Endothelial cell of hepatic sinusoid (primary cell): ENCODE data around the gene CDH8.

Experiments used
- in situ Hi-C: cut with HindIII; loops from 2 replicates; pipeline ENCODE4 v1.10.0; 2017; ENCODE audit warnings: low sequenced_read_pairs

CDH8 gene

GRCh38 chr16:62033065-62033464 lies 3.2 kb downstream of the CDH8 start:
- in situ Hi-C loops: no loop called here

DNA sequence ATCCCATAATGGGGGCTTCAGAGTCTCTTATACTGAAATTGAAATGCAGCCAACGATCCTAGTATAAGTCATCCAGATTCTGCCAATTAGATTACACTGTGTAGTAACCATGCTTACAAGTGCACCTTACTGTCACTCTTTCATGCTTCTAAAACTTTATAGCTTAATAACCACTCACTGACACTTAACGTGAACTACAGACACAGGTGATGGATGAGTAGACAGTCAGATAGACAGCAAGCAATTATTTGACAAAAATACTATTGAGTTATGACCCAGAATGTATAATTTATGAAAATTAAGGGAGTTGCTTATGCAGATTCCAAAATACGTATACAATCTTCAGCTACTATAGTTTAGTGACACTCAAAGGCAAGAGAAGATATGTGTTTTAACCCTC lies 6.3 kb downstream of the CDH8 start:
- in situ Hi-C loops: no loop called here

DNA sequence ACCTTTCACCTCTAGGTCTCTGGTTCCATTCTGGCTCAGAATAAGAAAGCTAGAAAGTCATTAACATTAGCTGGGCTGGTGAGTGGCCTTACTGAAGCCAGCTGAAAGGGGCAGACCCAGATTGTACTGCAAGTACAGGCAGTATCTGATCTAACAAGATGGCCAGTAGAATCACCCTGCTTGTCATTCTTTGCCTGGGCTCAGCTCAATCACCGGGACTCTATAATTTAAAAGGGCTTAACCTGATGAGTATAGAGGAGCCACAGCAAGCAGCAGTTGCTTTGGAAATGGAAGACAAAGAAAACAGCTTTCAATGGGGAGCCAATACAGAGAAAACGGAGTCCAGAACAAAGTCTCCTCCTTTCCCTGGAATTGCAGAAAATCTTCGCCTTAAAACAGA lies 13.6 kb downstream of the CDH8 start:
- in situ Hi-C loops: no loop called here

- in situ Hi-C loops: no loop called here
Measured at GRCh38 chr16:62021161-62021581, 15.1 kb downstream of the CDH8 start.

- in situ Hi-C loops: no loop called here
Measured at GRCh38 chr16:62020681-62021080, 15.6 kb downstream of the CDH8 start.

DNA sequence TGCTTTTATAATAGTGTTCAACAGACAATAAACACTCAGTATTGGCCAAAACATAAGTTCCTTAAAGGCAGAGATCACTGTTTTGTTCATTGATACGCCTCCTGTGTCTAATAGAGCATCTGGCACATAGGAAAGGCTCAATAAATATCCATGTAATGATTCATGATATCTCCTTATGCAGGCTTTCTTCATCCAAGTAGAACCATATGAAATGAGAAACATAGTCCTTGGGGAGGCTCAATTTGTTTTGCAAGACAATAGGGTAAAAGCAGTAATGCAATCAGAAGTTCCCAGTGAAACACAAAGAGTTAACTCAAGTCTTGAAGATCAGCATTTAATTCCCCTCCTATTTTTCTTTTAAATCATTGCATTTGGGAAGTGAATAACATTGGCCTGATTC lies 16.4 kb downstream of the CDH8 start:
- in situ Hi-C loops: no loop called here

- in situ Hi-C loops: no loop called here
Measured at GRCh38 chr16:62018301-62019060, 17.8 kb downstream of the CDH8 start.

- in situ Hi-C loops: no loop called here
Measured at GRCh38 chr16:62014319-62014923, 21.8 kb downstream of the CDH8 start.

DNA sequence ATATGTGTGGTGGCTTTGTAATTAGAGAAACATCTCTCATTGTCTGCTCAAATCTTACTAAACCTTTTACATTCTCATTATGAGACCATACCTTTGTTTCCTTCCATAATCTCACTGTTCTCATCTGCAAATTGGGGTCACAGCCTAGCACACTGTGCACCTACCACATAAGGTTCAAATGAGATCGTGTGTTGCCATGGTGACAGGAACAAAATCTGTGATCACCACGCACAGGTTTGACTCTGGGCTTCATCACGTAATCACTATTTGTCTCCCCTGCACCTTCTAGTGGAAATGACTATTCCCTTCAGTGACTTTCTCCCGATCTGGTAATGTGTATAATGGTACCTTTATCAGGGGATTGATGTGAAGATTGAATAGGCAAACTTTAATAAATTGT lies 26.1 kb downstream of the CDH8 start:
- in situ Hi-C loops: no loop called here

DNA sequence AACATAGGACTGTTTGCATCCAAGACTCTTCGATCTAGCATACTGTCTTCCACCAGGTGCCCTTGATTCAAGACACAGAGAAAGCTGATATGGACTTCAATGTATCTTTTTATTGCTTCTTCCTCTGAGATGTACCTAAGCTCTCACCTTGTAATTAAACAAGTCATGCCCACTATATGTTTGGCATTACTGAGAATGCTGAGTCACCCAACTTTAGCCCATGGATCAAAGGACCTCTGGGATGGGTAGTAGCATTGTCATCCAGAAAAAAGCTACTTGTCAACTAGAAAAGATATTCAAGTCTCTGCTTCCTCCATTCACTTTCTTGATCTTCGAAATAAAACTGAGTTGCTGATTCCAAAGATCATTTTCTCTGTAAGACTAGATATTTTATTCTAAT lies 37.8 kb downstream of the CDH8 start:
- in situ Hi-C loops: no loop called here

GRCh38 chr16:61993108-61993507 lies 43.1 kb downstream of the CDH8 start:
- in situ Hi-C loops: no loop called here

DNA sequence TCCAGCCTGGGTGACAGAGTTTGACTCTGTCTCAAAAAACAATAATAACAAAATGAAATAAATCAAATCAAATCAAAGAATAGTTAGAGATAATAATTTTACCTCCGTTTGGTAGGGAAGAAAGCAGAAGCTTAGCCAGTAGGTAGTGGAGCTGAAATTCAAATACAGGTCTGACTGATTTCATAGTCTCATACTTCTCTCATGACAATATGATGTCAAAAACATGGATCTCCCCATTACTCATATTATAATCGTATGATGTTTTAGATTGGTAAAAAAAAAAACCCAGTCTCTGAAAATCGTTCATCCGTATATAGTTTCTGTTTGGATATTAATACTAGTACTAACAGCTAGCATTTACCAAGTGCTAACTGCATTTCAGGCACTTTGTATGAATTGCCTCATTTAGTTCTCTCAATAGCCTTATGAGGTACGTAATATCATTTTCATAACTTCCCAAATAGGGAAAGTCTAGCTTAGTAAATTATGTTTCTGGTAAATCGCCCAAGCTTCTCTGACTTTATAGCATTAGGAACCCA lies 48.7 kb downstream of the CDH8 start:
- in situ Hi-C loops: no loop called here

GRCh38 chr16:61969077-61969382 lies 67.2 kb downstream of the CDH8 start:
- in situ Hi-C loops: no loop called here

- in situ Hi-C loops: no loop called here
Measured at GRCh38 chr16:61968242-61969076, 67.8 kb downstream of the CDH8 start.

DNA sequence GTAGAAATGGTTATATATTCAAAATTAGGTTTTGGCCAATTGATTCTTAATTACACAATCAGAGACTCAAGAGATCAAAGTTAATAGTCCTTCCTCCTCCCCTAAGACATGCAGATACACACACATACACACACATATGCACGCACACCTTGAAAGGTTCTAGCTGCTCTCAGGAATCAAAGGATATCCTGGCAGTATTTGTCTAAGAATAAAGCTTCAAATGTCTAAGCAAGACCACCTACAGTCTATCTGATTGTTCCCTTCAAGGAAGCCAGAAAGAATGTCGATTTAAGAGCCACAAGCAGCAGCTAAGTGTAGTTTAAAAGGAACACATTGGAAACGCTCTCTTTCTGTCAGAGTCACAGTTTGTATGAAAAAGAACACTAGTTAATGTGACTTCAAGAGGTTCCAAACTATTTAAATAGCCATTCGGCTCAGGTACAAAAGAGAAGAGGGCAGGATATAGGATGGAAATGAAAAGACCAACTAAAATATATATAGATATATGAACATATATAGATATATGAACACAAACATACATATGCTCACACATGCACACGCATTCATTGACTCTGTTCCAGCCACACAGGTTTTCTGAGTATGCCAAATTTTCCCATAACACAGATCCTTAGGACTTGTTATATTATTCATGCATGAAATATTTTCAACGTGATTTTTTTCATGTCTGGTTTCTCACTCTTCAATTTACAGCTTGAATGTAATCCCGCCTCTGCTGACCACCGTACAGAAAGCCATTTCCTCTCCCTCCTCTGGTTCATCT lies 79.0 kb downstream of the CDH8 start:
- in situ Hi-C loops: no loop called here

- in situ Hi-C loops: no loop called here
Measured at GRCh38 chr16:61952841-61953240, 83.4 kb downstream of the CDH8 start.

GRCh38 chr16:61948414-61948813 lies 87.8 kb downstream of the CDH8 start:
- in situ Hi-C loops: no loop called here

DNA sequence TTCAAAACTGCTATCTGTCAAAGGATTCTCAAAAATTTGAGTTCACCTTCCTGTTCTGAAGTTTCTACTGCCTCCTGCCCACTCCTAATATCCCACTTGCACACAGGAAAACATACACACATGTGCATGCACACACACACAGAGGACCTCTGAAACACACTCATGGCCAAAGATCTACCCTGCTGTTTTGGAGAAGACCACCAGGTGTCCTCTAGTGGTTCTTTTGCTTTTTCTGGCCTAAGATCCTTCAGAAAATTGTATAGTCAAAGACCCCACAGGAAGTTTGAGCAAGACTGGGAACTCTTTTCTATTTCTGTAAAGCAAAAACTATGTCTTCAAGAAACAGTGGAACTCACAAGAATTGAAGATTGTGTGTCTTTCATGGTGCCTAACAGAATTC lies 90.2 kb downstream of the CDH8 start:
- in situ Hi-C loops: no loop called here

DNA sequence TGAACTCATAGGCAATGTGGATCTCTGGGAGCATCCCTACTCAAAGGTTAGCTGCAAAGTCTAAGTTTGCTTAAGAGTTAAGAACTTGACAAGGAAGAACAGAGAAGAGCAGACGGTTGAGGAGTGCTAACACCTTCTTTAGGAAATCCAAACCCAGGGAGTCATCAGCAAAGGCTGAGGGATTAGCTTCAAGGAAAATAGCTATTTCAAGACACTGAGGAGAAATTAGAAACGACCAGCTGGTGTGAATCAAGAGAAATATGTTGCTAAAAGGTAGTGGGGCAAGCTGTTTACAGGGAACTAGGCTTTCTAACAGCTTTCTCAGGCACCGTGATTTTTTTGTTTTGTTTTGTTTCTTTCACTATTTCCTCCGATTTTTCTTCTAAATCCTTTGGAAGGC lies 90.7 kb downstream of the CDH8 start:
- in situ Hi-C loops: no loop called here

GRCh38 chr16:61944004-61944403 lies 92.2 kb downstream of the CDH8 start:
- in situ Hi-C loops: no loop called here

- in situ Hi-C loops: no loop called here
Measured at GRCh38 chr16:61940611-61941010, 95.6 kb downstream of the CDH8 start.
